ENCODE measurements around the gene ABCC5. TPM values are rescaled to one million over a fixed set of nuclear protein-coding genes. Genes with fewer than 3 reads are reported as not detected.

ABCC5 gene
- total and polyA plus RNA-seq, 2 experiments from 2014 or later, result 27.8 to 41.4 TPM

DNA sequence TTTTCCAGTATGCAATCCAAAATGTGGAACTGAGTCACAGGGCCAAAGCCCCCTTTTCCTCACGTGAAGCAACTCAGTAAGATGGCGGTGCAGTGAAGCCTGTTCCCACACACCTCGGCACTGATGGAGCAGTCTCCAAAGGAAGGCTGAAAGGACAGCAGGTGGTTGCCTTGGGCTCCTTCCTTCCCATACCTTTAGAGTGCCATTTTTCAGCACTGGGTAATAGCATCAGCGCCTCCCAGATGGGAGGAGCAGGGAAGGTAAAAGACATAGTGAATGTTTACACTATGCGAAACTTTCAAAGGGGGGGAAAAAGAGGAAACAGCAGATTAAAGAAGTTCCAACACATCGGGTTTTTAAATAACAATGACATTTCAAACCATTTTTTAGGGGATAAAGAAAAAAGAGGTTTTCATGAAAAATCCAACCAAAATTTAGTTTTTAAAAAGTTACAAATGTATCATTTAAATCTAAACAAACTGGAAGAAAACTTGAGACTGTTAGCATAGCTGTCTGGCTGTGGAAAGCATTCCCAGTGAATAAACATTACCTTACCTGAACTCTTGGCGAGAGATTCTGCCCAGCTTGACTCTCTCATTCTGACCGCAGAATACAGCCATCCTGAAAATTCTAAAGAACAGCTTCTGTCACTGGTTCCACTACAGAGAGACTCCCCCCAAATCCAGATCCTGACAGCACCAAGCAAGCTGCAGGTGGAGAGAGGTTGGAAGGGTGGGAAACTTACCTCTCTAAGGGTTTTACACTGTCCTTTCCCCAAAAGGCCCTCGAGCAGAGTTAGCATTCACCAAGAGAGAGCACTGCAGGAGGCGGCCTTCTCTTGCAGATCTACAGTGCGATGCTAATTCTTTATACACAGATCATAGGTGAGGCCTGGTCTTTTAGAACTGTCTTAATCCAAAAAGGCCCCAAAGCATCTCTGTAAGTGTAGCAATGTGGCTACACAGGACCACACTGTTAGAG lies 32.6 kb downstream of the ABCC5 start:
- H3K4me3 ChIP-seq, result no peak overlapping the region
- no peaks in the 10 kb centered on the region for H3K9me2 ChIP-seq (replicated peaks; ENCODE audit: insufficient read depth)
- no peaks in the 10 kb centered on the region for H4K20me1 ChIP-seq (ENCODE audit: insufficient read depth, poor library complexity, severe bottlenecking)
- H2AFZ ChIP-seq, result no peak overlapping the region
- WGBS (ENCODE audit: low lambda C conversion rate, missing lambda C conversion rate), result 74% methylated on average over 11 of the region's 11 CpGs
- H3K27me3 ChIP-seq, result no peaks in the 10 kb centered on the region
- no peaks in the 10 kb centered on the region for H3K36me3 ChIP-seq (replicated peaks; ENCODE audit: insufficient read depth, low read depth)
- no peak for TF ChIP-seq EZH2 (IDR thresholded peaks at IDR 0.05; ENCODE audit: borderline replicate concordance)
- TF ChIP-seq CTCF (IDR thresholded peaks at IDR 0.05; ENCODE audit: poor library complexity), result no peak
- no peak for TF ChIP-seq EZH2phosphoT487 (IDR thresholded peaks at IDR 0.05; ENCODE audit: low read depth, severe bottlenecking, unreplicated experiment)
- H3K4me2 ChIP-seq, result no peak overlapping the region
- peaks cover 12% of the 10 kb centered on the region for H3K4me1 ChIP-seq (ENCODE audit: insufficient read depth)
- DNase-seq (ENCODE audit: low spot score), result no peak
- H3K27ac ChIP-seq, result no peak overlapping the region
- H3K79me2 ChIP-seq, result no peaks in the 10 kb centered on the region
- H3K9me3 ChIP-seq (ENCODE audit: low read depth), result no peaks in the 10 kb centered on the region

DNA sequence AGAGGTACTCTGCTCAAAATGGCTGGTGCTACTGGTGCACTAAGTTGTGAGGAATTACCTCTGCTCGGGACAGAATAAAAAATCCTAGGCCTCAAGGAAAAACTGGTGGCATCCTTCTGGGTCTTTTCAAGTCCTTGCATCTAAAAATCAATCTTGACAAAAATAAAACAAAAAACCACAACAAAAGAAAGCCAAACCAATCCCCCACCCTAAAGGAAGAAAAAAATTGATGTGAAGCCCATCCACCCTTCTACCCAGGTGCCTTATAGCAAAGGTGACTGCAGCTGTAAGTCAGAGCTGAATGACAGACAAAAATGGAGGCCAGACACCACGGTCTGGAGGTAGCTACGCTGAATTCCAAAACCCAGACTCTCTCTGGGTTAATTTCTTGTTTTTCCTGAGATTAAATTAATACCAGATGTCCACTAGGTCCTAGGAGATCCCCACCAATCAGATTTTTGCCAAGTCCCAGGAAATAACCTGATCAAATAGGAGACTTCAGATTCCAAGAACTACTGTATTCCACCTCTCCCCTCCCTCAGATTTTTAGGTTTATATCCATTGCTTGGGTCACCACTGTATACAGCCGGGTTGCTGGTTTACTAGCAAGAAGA lies 33.5 kb downstream of the ABCC5 start:
- no peak for DNase-seq (ENCODE audit: low spot score)
- no peak overlapping the region for H2AFZ ChIP-seq
- WGBS (ENCODE audit: low lambda C conversion rate, missing lambda C conversion rate), result 73% methylated on average over 4 of the region's 4 CpGs
- no peak overlapping the region for H3K4me3 ChIP-seq
- no peaks in the 10 kb centered on the region for H3K9me3 ChIP-seq (ENCODE audit: low read depth)
- H3K27ac ChIP-seq, result no peak overlapping the region
- no peak for TF ChIP-seq EZH2 (IDR thresholded peaks at IDR 0.05; ENCODE audit: borderline replicate concordance)
- no peak for TF ChIP-seq EZH2phosphoT487 (IDR thresholded peaks at IDR 0.05; ENCODE audit: low read depth, severe bottlenecking, unreplicated experiment)
- no peak for TF ChIP-seq CTCF (IDR thresholded peaks at IDR 0.05; ENCODE audit: poor library complexity)
- no peaks in the 10 kb centered on the region for H3K36me3 ChIP-seq (replicated peaks; ENCODE audit: insufficient read depth, low read depth)
- H3K79me2 ChIP-seq, result no peaks in the 10 kb centered on the region
- peaks cover 14% of the 10 kb centered on the region for H3K4me1 ChIP-seq (ENCODE audit: insufficient read depth)
- H3K4me2 ChIP-seq, result no peak overlapping the region
- H4K20me1 ChIP-seq (ENCODE audit: insufficient read depth, poor library complexity, severe bottlenecking), result no peaks in the 10 kb centered on the region
- H3K27me3 ChIP-seq, result no peaks in the 10 kb centered on the region
- H3K9me2 ChIP-seq (replicated peaks; ENCODE audit: insufficient read depth), result no peaks in the 10 kb centered on the region

DNA sequence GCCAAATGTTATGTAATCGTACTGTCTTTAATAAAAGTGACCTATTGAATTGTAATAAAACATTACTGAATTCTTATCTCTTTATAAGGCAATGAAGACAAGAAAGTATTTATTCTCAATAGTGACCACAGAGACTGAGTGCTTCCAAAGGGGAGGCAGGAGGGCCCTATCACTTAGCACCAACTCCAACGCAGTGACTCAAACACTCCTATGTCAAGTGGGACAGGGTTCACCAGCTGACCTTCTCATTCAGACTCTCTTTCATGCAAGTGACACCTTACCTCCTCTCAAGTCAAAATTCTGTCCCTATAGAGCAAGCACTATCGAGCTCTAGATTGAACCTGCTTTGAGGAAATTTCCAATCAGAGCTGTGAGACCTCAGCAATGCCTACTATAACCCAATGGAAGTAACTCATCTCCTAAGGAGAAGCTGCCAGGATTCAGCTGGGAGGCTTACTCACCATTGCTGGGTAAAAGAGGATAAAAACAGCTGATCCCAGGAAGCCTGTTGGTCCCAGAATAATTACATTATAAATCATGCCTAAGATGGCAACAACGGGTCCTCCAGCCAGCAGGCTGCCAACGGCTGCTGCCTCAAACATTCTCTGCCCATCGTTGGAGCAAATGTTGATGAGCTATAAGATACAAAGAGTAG lies 35.6 kb downstream of the ABCC5 start:
- Histone ChIP-seq H3K9me2 (replicated peaks; ENCODE audit: insufficient read depth) (no peaks in the 10 kb centered on the region), H3K79me2 (no peaks in the 10 kb centered on the region), H3K4me2 (no peak overlapping the region), H3K27me3 (no peaks in the 10 kb centered on the region), H3K9me3 (ENCODE audit: low read depth) (no peaks in the 10 kb centered on the region), H3K36me3 (replicated peaks; ENCODE audit: insufficient read depth, low read depth) (no peaks in the 10 kb centered on the region), H4K20me1 (ENCODE audit: insufficient read depth, poor library complexity, severe bottlenecking) (no peaks in the 10 kb centered on the region), H3K27ac (no peak overlapping the region), H3K4me3 (no peak overlapping the region), H2AFZ (no peak overlapping the region), H3K4me1 (ENCODE audit: insufficient read depth) (peaks cover 3% of the 10 kb centered on the region)
- TF ChIP-seq CTCF (IDR thresholded peaks at IDR 0.05; ENCODE audit: poor library complexity) (no peak), EZH2phosphoT487 (IDR thresholded peaks at IDR 0.05; ENCODE audit: low read depth, severe bottlenecking, unreplicated experiment) (no peak), EZH2 (IDR thresholded peaks at IDR 0.05; ENCODE audit: borderline replicate concordance) (no peak)
- no peak for DNase-seq (ENCODE audit: low spot score)
- 94% methylated on average over 6 of the region's 6 CpGs for WGBS (ENCODE audit: low lambda C conversion rate, missing lambda C conversion rate)

Measured in hepatocyte (in vitro differentiated cells).